Loucy (cell line): ENCODE data around the gene AGRN.

Source experiments
- H2AFZ ChIP-seq: fragments of 200-600 bp; sonication (generic); 2 replicates; pipeline ENCODE4 v1.6.0; 2016; ENCODE audit warnings: antibody characterized with exemption, mild to moderate bottlenecking, low read length, moderate library complexity
- H3F3A ChIP-seq: fragments of 200-600 bp; 2 replicates; pipeline ENCODE4 v1.6.0; 2016; ENCODE audit warnings: antibody characterized with exemption, low read depth, mild to moderate bottlenecking
- H3K27me3 ChIP-seq: fragments of 200-600 bp; sonication (generic); 2 replicates; pipeline ENCODE4 v1.6.1; 2014; ENCODE audit warnings: low read length, mild to moderate bottlenecking; ENCODE audit not compliant: insufficient read depth, poor library complexity, severe bottlenecking
- H3K36me3 ChIP-seq: fragments of 200-600 bp; sonication (generic); 2 replicates; pipeline ENCODE4 v1.6.1; 2016; ENCODE audit warnings: low read length; ENCODE audit not compliant: insufficient read depth
- H3K4me1 ChIP-seq: fragments of 200-600 bp; sonication (generic); 2 replicates; pipeline ENCODE4 v1.5.1; 2014; ENCODE audit warnings: low read length, mild to moderate bottlenecking; ENCODE audit not compliant: insufficient read depth, poor library complexity, severe bottlenecking
- H3K4me2 ChIP-seq: fragments of 200-600 bp; sonication (generic); 2 replicates; pipeline ENCODE4 v1.6.0; 2014; ENCODE audit warnings: antibody characterized with exemption, low read length, low read depth, mild to moderate bottlenecking; ENCODE audit not compliant: poor library complexity, severe bottlenecking
- H3K4me3 ChIP-seq: fragments of 200-600 bp; sonication (generic); 2 replicates; pipeline ENCODE4 v1.5.1; 2014; ENCODE audit warnings: low read length, mild to moderate bottlenecking, mixed read lengths; ENCODE audit not compliant: poor library complexity, severe bottlenecking
- H3K79me2 ChIP-seq: fragments of 200-600 bp; sonication (generic); 2 replicates; pipeline ENCODE4 v1.6.1; 2014; ENCODE audit warnings: low read length; ENCODE audit not compliant: insufficient read depth
- H3K9ac ChIP-seq: fragments of 200-600 bp; sonication (generic); 2 replicates; pipeline ENCODE4 v1.6.0; 2014; ENCODE audit warnings: mild to moderate bottlenecking, low read depth, low read length, moderate library complexity; ENCODE audit not compliant: poor library complexity, severe bottlenecking
- H3K9me2 ChIP-seq: fragments of 200-600 bp; sonication (generic); replicated peaks from 2 replicates; pipeline ENCODE4 v1.6.1; 2016; ENCODE audit warnings: low read depth, low read length, mixed read lengths
- H3K9me3 ChIP-seq: fragments of 200-600 bp; sonication (generic); 2 replicates; pipeline ENCODE4 v1.6.1; 2014; ENCODE audit warnings: mild to moderate bottlenecking, antibody characterized with exemption, low read length, low read depth; ENCODE audit not compliant: insufficient read depth
- H4K20me1 ChIP-seq: fragments of 200-600 bp; sonication (generic); 2 replicates; pipeline ENCODE4 v1.6.0; 2014; ENCODE audit warnings: antibody characterized with exemption, low read length, mild to moderate bottlenecking; ENCODE audit not compliant: insufficient read depth, poor library complexity, severe bottlenecking
- EZH2phosphoT487 ChIP-seq: fragments of 200-600 bp; IDR thresholded peaks from 2 replicates; pipeline ENCODE4 v1.6.1; 2018; ENCODE audit warnings: antibody characterized with exemption, mild to moderate bottlenecking, moderate library complexity, borderline replicate concordance
- TF ChIP-seq, protein P1 (sequence below): fragments of 200-600 bp; sonication (generic); conservative IDR thresholded peaks from 2 replicates; pipeline ENCODE4 v1.5.1; 2014; ENCODE audit warnings: mild to moderate bottlenecking, antibody characterized with exemption, low read length

The AGRN gene

DNA sequence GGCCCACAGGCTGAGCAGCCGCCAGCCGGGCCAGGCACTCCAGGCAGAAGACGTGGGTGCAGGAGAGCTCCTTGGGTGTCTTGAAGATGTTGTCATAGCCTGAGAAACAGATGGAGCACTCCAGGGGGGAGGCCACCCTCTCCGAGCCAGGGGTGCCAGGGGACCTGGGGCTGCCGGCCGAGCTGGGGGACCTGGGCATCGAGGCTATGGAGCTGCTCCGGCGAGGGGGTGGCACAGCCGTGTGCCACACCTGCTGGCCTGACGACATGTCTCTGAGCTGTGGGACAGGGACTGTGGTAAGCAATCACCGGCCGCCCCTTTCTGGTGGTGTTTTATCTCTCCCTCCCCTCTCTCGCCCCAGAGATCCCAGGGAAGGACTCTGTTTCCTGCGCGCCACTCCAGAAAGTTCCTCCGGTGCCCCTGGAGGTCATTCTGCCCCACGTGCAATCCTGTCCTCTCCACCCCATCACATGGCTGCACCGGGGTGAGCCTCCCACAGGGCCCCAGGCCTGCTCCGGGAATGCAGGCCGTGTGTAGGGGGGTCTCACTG, 52.5 kb downstream of the AGRN start:
- no peak overlapping the region for H3K4me2 ChIP-seq
- no peaks in the 10 kb centered on the region for H3F3A ChIP-seq
- no peaks in the 10 kb centered on the region for H4K20me1 ChIP-seq
- no peaks in the 10 kb centered on the region for H3K79me2 ChIP-seq
- no peaks in the 10 kb centered on the region for H3K27me3 ChIP-seq
- no peaks in the 10 kb centered on the region for H3K4me1 ChIP-seq
- no peak for TF ChIP-seq EZH2phosphoT487
- TF ChIP-seq, protein P1, sequence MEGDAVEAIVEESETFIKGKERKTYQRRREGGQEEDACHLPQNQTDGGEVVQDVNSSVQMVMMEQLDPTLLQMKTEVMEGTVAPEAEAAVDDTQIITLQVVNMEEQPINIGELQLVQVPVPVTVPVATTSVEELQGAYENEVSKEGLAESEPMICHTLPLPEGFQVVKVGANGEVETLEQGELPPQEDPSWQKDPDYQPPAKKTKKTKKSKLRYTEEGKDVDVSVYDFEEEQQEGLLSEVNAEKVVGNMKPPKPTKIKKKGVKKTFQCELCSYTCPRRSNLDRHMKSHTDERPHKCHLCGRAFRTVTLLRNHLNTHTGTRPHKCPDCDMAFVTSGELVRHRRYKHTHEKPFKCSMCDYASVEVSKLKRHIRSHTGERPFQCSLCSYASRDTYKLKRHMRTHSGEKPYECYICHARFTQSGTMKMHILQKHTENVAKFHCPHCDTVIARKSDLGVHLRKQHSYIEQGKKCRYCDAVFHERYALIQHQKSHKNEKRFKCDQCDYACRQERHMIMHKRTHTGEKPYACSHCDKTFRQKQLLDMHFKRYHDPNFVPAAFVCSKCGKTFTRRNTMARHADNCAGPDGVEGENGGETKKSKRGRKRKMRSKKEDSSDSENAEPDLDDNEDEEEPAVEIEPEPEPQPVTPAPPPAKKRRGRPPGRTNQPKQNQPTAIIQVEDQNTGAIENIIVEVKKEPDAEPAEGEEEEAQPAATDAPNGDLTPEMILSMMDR: no peak
- no peak overlapping the region for H2AFZ ChIP-seq
- H3K4me3 ChIP-seq: no peak overlapping the region
- H3K9ac ChIP-seq: no peak overlapping the region
- no peaks in the 10 kb centered on the region for H3K9me2 ChIP-seq
- H3K9me3 ChIP-seq: no peaks in the 10 kb centered on the region
- H3K36me3 ChIP-seq: no peaks in the 10 kb centered on the region

DNA sequence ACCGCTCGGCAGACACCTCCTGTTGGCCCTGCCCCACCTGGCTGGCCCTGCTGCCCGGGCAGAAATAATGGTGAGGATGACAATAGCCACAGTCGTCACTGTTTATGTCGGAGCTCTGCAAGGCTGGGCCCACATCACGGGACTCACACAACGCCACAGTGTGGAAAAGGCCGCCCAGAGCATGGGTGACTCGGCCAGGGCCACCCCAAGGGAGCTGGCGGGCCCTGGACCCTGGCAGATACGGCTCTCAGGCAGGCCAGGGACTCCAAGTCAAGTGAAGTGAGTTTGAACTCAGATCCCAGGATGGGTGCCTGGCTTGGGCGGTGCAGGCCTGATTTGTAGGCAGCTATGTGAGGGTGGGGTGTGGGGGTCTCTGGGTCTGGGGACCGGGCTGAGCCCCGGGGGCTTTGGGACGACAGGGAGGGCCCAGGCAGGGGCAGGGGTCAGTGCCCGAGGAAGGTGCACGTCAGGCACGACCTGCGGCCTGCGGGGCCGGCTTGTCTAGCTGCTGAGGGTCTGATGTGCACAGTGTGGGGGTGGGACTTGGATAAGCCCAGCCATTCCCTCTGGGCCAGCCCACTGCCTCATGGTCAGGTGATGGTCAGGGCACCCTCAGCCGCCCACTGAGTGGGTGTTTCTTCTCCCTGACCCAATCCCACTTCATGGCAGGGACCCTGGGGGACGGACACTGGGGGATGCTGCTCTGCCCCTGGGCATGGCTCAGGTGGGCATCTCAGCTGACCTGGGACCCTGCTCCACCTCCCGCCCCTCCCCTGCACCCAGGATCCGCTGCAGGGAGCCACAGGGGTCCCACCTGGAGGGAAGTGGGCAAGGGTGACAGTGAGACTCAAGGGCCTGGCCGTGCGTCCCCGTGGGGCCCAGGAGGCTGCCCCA, 53.2 kb downstream of the AGRN start:
- TF ChIP-seq EZH2phosphoT487: no peak
- TF ChIP-seq, protein P1: no peak
- Histone ChIP-seq H3K9me2 (no peaks in the 10 kb centered on the region), H3K4me2 (no peak overlapping the region), H3F3A (no peaks in the 10 kb centered on the region), H3K4me3 (no peak overlapping the region), H2AFZ (no peak overlapping the region), H3K9ac (no peak overlapping the region), H3K79me2 (no peaks in the 10 kb centered on the region), H4K20me1 (no peaks in the 10 kb centered on the region), H3K36me3 (no peaks in the 10 kb centered on the region), H3K27me3 (no peaks in the 10 kb centered on the region), H3K4me1 (no peaks in the 10 kb centered on the region), H3K9me3 (no peaks in the 10 kb centered on the region)

DNA sequence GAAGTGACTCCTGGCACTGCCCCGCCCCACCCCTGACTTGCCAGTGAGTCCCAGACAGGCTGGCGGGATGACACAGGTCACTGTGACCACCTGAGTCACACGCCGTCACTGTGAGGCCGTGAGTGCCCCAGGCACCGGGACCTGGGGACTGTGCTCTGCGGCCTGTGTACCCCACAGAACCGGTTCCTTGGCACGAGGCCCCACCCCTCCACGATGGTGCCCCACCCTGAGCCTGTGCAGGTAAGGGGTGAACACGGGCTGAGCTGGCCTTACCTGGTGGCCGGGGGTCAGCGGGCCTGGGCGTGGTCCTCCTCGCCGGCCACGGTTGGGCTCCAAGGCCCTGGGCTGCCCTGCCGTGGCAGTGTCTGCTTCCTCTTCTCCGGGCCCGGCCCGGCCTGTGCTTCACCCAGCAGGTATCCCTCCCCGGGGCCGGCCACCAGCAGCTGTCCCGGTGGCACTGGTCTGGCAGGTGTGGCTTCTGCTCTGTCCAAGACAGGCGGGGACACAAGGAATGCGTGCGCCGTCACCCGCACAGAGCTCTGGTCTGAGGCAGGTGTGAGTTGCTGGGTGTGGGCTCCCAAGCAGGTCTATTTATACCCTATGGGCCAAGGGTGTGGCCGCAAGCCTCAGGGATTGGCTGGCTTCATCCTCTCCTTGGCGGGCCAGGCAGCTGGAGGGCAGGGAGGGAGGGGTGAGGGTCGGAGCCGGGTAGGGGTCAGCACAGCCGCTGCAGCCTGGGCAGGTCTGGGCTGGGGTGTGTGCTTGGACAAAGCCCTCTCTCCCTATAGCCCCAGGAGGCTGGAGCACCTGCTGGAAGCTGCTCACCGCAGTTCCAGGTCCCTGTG, 54.0 kb downstream of the AGRN start, which contains the start of gene RNF223:
TSS of gene RNF223 (minus strand) at position 564 of the 845 bp plus-strand sequence. CDS start 1,740 bp downstream, outside the sequence.
- Histone ChIP-seq H3K9ac (no peak within 1 kb of the TSS), H2AFZ (no peak within 1 kb of the TSS), H3K4me3 (no peak within 1 kb of the TSS), H3K27me3 (no peaks in the 10 kb centered on the region), H4K20me1 (no peaks in the 10 kb centered on the region), H3K4me2 (no peak within 1 kb of the TSS), H3K9me3 (no peaks in the 10 kb centered on the region), H3K9me2 (no peaks in the 10 kb centered on the region), H3K4me1 (no peaks in the 10 kb centered on the region), H3F3A (no peaks in the 10 kb centered on the region), H3K79me2 (no peaks in the 10 kb centered on the region), H3K36me3 (no peaks in the 10 kb centered on the region)
- no peak for TF ChIP-seq EZH2phosphoT487
- TF ChIP-seq, protein P1: no peak
